Natural killer cell (primary cell): ENCODE measurements around the gene CHRD. TPM values are rescaled to one million over a fixed set of nuclear protein-coding genes. Genes with fewer than 3 reads are reported as not detected.

Source experiments
- ATAC-seq, 3 donors: fragments of 150-1000 bp in 2 of 3; fragments of 200-7000 bp in 1 of 3; cut with Tn5 transposase; 1 replicate in 1 of 3; 2 replicates in 2 of 3; pipeline ENCODE4 v1.10.0; 2021; ENCODE audit warnings: mild to moderate bottlenecking in 2 of 3, moderate library complexity in 2 of 3
- DNase-seq, 2 donors: peaks; one replicate each; pipeline versions ENCODE4 v3.0.0 to v3.0.0-alpha.2; 2013 to 2021; ENCODE audit warnings: mixed read lengths in 1 of 2
- H3K27ac ChIP-seq: one replicate; pipeline ENCODE4 v1.5.1; 2013; ENCODE audit warnings: mild to moderate bottlenecking, low read length
- H3K27me3 ChIP-seq: one replicate; pipeline ENCODE4 v1.6.1; 2013; ENCODE audit warnings: low read length; ENCODE audit not compliant: control insufficient read depth, insufficient read depth
- H3K36me3 ChIP-seq: one replicate; pipeline ENCODE4 v1.6.1; 2013; ENCODE audit warnings: low read length; ENCODE audit not compliant: control insufficient read depth, insufficient read depth
- H3K4me1 ChIP-seq: one replicate; pipeline ENCODE4 v1.6.1; 2013; ENCODE audit warnings: low read length; ENCODE audit not compliant: control insufficient read depth, insufficient read depth
- H3K4me3 ChIP-seq: one replicate; pipeline ENCODE4 v1.5.1; 2013; ENCODE audit warnings: low read length
- H3K9me3 ChIP-seq: one replicate; pipeline ENCODE4 v1.6.1; 2013; ENCODE audit warnings: low read length; ENCODE audit not compliant: control insufficient read depth, insufficient read depth
- H3K27ac Mint-ChIP-seq, 2 donors: one replicate each; pipeline ENCODE4 v1.8.0; 2022; ENCODE audit warnings: mild to moderate bottlenecking in 2 of 2, mixed read lengths in 2 of 2, moderate library complexity in 1 of 2
- H3K27me3 Mint-ChIP-seq, 2 donors: one replicate each; pipeline ENCODE4 v1.8.0; 2022; ENCODE audit warnings: low read depth in 2 of 2, mixed read lengths in 2 of 2
- H3K36me3 Mint-ChIP-seq: one replicate; pipeline ENCODE4 v1.8.0; 2022; ENCODE audit warnings: mixed read lengths
- H3K4me1 Mint-ChIP-seq, 2 donors: one replicate each; pipeline ENCODE4 v1.8.0; 2022; ENCODE audit warnings: mixed read lengths in 2 of 2
- H3K4me3 Mint-ChIP-seq: one replicate; pipeline ENCODE4 v1.8.0; 2022; ENCODE audit warnings: mild to moderate bottlenecking, moderate library complexity, mixed read lengths
- H3K9me3 Mint-ChIP-seq, 2 donors: one replicate each; pipeline ENCODE4 v1.8.0; 2022; ENCODE audit warnings: mixed read lengths in 2 of 2
- CTCF ChIP-seq: fragments of 200-600 bp; IDR thresholded peaks from one replicate; pipeline ENCODE4 v1.8.0; 2022; ENCODE audit warnings: antibody characterized with exemption
- WGBS: methylation state at CpG from one replicate; pipeline ENCODE4 v1.1.7; 2013; ENCODE audit warnings: missing lambda C conversion rate; ENCODE audit not compliant: insufficient coverage; 5-methylcytosine and 5-hydroxymethylcytosine counted together
- intact Hi-C: fragments of 100-400 bp; cut with micrococcal nuclease; formaldehyde crosslinking; loops from one replicate; pipeline ENCODE4 v1.14.2; 2022
- total RNA-seq, 4 donors: library from RNA; stranded (reverse); fragments of 120-200 nt in 1 of 4; gene quantifications; one replicate each; pipeline versions ENCODE4 v1.2.3 to v1.2.4, GENCODE V29; 2013 to 2022

Gene CHRD
- total RNA-seq, 3 donors from 2014 or later (not counting 1 experiment from before 2014, with no cell fraction given), result 0.78 TPM; not detected in 2

GRCh38 chr3:184388936-184389230 is 9.0 kb downstream of the CHRD start:
- H3K4me3 Mint-ChIP-seq, result no peak overlapping the region
- H3K4me1 Mint-ChIP-seq, result no peaks in the 10 kb centered on the region
- Histone ChIP-seq H3K4me1 (no peaks in the 10 kb centered on the region), H3K36me3 (no peaks in the 10 kb centered on the region), H3K27ac (no peak overlapping the region), H3K27me3 (no peaks in the 10 kb centered on the region), H3K4me3 (no peak overlapping the region), H3K9me3 (no peaks in the 10 kb centered on the region)
- H3K27me3 Mint-ChIP-seq, result peaks cover 0 to 29% of the 10 kb centered on the region in 2 donors
- WGBS, result 85% methylated on average over 8 of the region's 8 CpGs
- no peaks in the 10 kb centered on the region for H3K36me3 Mint-ChIP-seq
- no peak for ATAC-seq
- H3K27ac Mint-ChIP-seq, result no peak overlapping the region
- H3K9me3 Mint-ChIP-seq, result no peaks in the 10 kb centered on the region
- intact Hi-C loops, result no loop called here
- no peak for DNase-seq
- TF ChIP-seq CTCF, result no peak

GRCh38 chr3:184389384-184389783 is 9.5 kb downstream of the CHRD start:
- ATAC-seq (no peak), DNase-seq (no peak)
- no peak for TF ChIP-seq CTCF
- no peaks in the 10 kb centered on the region for H3K36me3 ChIP-seq
- H3K4me1 ChIP-seq, result no peaks in the 10 kb centered on the region
- intact Hi-C loops, result no loop called here
- Mint-ChIP-seq H3K36me3 (no peaks in the 10 kb centered on the region), H3K27ac (no peak overlapping the region), H3K9me3 (no peaks in the 10 kb centered on the region), H3K27me3 (peaks cover 0 to 26% of the 10 kb centered on the region in 2 donors), H3K4me1 (no peaks in the 10 kb centered on the region), H3K4me3 (no peak overlapping the region)
- no peaks in the 10 kb centered on the region for H3K27me3 ChIP-seq
- no peak overlapping the region for H3K27ac ChIP-seq
- no peak overlapping the region for H3K4me3 ChIP-seq
- no peaks in the 10 kb centered on the region for H3K9me3 ChIP-seq
- 63% methylated on average over 3 of the region's 5 CpGs for WGBS

GRCh38 chr3:184389935-184390528 is 10.2 kb downstream of the CHRD start:
- 81% methylated on average over 4 of the region's 5 CpGs for WGBS
- no peaks in the 10 kb centered on the region for H3K4me1 ChIP-seq

More at GRCh38 chr3:184389935-184390528, 10.2 kb downstream of the CHRD start:
- no peaks in the 10 kb centered on the region for H3K36me3 ChIP-seq
- H3K27ac ChIP-seq, result no peak overlapping the region
- no peaks in the 10 kb centered on the region for H3K36me3 Mint-ChIP-seq
- no peaks in the 10 kb centered on the region for H3K4me1 Mint-ChIP-seq
- no peak for TF ChIP-seq CTCF
- DNase-seq, result no peak
- H3K9me3 ChIP-seq, result no peaks in the 10 kb centered on the region
- H3K4me3 ChIP-seq, result no peak overlapping the region
- no peak overlapping the region for H3K4me3 Mint-ChIP-seq
- no peak for ATAC-seq
- no peaks in the 10 kb centered on the region for H3K9me3 Mint-ChIP-seq
- H3K27ac Mint-ChIP-seq, result no peak overlapping the region
- intact Hi-C loops, result no loop called here
- H3K27me3 Mint-ChIP-seq, result peaks cover 0 to 23% of the 10 kb centered on the region in 2 donors
- H3K27me3 ChIP-seq, result no peaks in the 10 kb centered on the region
